GM19455 (cell line): ENCODE data around the gene OLFML3.
"Not testable (repeated sequence)": the region's sequence is repeated elsewhere in the genome, so short reads cannot be mapped to it uniquely, and the experiment has no call there.

Experiments
- ATAC-seq: cut with Tn5 transposase; IDR thresholded peaks from one replicate; pipeline ENCODE4 v1.9.1; 2021; ENCODE audit not compliant: unreplicated experiment

Gene OLFML3

GRCh38 chr1:113978863-113979702 lies at the start of gene OLFML3:
TSS of gene OLFML3 (plus strand) at chr1:113979474. CDS start at chr1:113979517, 43 bp downstream.
- no peak for ATAC-seq

DNA sequence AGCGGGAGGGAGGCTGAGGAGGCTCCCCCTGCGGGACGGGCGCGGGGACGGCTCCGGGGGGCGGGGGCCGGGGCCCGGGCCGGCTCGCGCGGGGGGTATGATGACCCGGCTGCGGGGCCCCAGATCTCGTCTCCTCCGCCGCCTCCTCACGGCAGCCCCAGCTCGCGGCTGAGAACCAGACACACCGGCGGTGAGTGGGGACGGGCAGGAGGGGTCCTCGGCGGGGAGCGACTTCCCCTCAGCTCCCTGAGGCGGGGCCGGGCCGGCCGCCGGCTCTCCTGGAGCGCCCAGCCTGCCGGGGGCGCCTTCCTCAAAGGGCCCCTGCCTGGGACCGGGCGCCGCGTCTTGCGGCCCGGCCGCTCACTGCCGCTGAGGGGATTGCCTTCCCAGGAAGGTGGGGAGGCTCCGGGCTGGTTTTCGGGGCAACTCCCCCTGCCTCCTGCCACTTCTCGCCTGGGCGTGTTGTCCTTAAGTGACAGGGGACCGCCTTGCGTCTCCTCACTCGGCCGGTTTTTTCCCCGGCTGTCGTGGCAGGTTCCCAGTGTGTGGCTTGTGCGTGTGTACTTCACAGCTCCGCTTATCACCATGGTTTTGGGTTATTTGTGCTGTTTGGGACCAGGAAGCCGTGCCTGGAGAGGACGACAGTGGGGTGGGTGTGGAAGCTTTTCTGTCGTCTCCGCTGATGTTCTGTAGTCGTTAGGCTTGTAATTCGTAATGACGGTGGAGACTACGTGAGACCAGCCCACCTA lies 49.4 kb upstream of the OLFML3 start:
- peak; percentile 40 for ATAC-seq

DNA sequence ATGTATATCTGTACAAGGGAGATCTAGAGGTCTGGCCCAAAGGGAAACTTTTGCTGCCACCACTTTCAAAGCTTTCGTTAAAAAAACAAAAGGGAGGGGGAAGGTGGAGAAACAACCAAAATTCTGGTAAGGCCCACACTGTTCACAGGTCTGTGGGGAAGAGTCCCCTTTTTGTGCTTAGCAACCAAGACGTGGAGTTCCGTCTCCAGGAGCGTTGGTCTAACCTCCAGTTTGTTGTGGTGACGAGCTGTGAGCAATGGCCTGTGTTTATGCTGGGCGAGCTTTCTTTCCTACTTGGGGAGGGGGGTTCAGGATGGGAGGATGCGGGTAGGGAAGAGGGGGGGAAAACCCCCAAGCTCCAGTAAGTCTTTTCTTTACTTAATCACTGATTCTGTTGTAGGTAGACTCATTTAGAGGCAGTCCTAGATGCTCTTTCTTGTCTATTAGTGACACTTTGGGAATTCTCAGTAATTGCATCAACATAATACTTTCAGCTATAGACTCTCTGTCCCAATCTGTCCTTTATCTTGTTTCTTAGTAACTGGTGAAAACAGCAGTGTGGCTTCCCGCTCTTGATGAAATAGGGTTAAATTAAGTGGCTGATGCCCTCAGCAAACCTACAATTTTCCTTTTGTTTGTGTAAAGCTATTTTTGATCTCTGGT lies 48.6 kb upstream of the OLFML3 start:
- peak; percentile 25 for ATAC-seq

DNA sequence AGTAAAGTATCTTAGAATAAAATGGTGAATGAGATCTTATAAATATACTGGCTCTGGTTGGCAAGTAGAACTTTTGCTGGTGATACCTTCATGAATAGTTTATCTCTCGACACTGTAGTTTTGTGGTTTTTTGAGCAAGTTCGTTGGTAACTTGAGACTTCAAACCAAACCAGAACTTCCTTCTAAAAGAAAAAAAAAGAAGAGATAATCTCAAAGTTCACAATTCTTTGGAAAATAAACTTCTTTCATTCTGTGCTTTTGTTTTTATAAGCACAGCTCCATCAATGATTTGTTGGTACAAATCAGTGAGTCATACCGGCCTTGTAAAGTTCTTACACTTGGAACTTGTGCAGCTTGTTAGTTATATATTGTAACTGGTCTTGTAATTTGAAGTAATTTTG lies 47.8 kb upstream of the OLFML3 start:
- no peak for ATAC-seq

- ATAC-seq, result no peak
These were observed 45.3 kb upstream of the OLFML3 start for GRCh38 chr1:113934006-113934405.

GRCh38 chr1:113934511-113935055 lies 44.7 kb upstream of the OLFML3 start:
- no peak for ATAC-seq

DNA sequence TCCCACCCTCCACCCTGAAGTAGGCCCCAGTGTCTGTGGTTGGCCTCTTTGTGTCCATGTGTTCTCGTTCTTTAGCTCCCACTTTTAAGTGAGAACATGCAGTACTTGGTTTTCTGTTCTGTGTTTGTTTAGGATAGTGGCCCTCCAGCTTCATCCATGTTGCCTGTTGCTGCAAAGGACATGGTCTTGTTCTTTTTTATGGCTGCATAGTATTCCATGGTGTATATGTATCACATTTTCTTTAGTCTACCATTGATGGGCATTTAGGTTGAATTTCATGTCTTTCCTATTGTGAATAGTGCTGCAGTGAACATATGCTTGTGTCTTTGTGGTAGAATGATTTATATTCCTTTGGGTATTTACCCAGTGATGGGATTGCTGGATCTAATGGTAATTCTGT lies 44.1 kb upstream of the OLFML3 start:
- no peak for ATAC-seq

DNA sequence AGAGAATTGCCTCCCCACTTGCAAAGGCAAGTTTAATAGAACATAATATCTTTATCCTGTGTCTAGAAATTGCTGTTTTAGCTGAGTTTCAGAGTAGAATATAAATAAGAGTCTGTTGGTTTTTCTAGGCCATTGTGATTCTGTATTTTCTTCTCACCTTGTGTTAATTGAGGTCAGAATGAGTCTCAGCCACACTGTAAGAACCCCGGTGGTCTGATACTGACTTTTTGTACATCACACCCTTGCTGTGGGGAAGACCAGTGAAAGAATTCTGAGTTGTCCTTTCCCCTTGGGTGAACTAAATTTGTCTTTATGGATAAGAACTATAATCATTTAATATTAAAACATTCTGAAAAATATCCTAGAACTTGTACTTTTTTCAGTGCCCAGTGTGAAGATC lies 43.3 kb upstream of the OLFML3 start:
- ATAC-seq, result no peak

GRCh38 chr1:113937146-113937545 lies 42.1 kb upstream of the OLFML3 start:
- no peak for ATAC-seq

GRCh38 chr1:113938192-113938591 lies 41.1 kb upstream of the OLFML3 start:
- no peak for ATAC-seq

DNA sequence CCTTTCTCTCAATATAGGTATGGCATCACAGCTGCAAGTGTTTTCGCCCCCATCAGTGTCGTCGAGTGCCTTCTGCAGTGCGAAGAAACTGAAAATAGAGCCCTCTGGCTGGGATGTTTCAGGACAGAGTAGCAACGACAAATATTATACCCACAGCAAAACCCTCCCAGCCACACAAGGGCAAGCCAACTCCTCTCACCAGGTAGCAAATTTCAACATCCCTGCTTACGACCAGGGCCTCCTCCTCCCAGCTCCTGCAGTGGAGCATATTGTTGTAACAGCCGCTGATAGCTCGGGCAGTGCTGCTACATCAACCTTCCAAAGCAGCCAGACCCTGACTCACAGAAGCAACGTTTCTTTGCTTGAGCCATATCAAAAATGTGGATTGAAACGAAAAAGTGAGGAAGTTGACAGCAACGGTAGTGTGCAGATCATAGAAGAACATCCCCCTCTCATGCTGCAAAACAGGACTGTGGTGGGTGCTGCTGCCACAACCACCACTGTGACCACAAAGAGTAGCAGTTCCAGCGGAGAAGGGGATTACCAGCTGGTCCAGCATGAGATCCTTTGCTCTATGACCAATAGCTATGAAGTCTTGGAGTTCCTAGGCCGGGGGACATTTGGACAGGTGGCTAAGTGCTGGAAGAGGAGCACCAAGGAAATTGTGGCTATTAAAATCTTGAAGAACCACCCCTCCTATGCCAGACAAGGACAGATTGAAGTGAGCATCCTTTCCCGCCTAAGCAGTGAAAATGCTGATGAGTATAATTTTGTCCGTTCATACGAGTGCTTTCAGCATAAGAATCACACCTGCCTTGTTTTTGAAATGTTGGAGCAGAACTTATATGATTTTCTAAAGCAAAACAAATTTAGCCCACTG lies 38.7 kb upstream of the OLFML3 start:
- ATAC-seq, result no peak

GRCh38 chr1:113941245-113941559 lies 38.1 kb upstream of the OLFML3 start:
- ATAC-seq, result no peak

DNA sequence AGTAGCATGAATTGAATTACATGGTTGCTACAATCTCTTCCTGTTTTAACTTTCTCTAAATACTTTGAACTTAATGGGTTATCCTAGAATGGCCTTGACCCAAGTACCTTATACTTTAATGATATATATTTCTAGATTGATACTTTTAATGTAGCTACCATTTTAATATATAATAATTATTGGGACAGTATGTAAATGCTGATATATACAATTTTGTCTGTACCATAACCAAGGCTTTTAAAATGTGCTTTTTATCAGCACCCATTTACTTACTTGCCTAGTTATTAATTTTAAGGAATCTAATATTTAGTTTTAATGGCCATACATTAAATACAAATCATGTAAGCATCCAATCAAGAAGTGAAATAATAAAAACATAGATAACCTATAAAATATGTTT lies 36.7 kb upstream of the OLFML3 start:
- no peak for ATAC-seq

GRCh38 chr1:113943028-113943811 lies 36.1 kb upstream of the OLFML3 start:
- no peak for ATAC-seq

- ATAC-seq, result no peak
These were observed 33.9 kb upstream of the OLFML3 start for GRCh38 chr1:113945329-113945728.

GRCh38 chr1:113946112-113946511 lies 33.2 kb upstream of the OLFML3 start:
- ATAC-seq, result no peak

- no peak for ATAC-seq
These were observed 32.4 kb upstream of the OLFML3 start for GRCh38 chr1:113946678-113947387.

DNA sequence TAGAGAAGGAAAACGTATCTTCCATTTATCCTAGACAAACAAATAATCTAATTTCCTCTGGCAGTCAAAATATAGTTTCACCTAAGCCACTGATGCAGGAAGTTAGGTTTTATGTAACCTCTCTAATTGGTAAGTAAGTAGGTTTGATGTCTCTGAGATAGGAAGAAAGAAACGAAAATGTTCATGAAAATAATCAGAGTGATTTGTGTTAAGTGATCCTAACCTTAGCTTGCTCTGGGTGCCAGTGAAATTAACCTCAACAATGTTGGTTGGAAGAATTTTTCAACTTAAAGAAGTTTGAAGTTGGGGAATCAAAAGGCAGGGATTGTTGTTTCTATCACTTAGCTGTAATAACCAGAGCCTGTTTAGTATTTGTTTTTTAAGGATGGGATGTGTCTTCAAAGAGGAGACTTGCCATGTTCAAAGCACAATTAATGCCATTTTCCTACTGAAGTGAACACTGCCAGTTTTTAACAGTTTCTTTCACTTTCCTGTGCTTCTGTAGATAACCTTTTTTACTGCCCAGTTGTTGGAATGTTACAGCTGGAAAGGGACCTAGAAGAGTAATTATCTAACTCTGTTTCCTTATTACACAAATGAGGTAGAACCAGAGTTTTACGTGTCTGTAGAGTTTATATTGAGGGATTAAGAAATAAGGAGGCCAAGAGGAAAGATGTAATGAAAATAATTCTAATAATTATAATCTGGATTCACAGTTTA lies 31.7 kb upstream of the OLFML3 start:
- ATAC-seq, result no peak

GRCh38 chr1:113948151-113948550 lies 31.1 kb upstream of the OLFML3 start:
- ATAC-seq, result not testable (repeated sequence)
